Peyer's patch (tissue), 4 donors: ENCODE results near the gene XKR7. TPM values are rescaled to one million over a fixed set of nuclear protein-coding genes. Genes with fewer than 3 reads are reported as not detected.
A peak's percentile ranks its signal among the peaks of the same experiment; 100 is the strongest.

ENCODE experiments used
- DNase-seq, 3 donors: peaks; one replicate each; pipeline ENCODE4 v3.0.0-alpha.2; 2017 to 2019
- H3K27ac ChIP-seq, 4 donors: fragments of 200-600 bp; sonication (generic); one replicate each; pipeline ENCODE4 v1.5.1; 2016 to 2019
- H3K27me3 ChIP-seq, 2 donors: fragments of 200-600 bp; sonication (generic); one replicate each; pipeline ENCODE4 v1.5.1; 2019
- H3K36me3 ChIP-seq, 3 donors: fragments of 200-600 bp; sonication (generic); one replicate each; pipeline ENCODE4 v1.5.1; 2016 to 2019
- H3K4me1 ChIP-seq, 4 donors: fragments of 200-600 bp; sonication (generic); one replicate each; pipeline ENCODE4 v1.5.1; 2016 to 2019
- H3K4me3 ChIP-seq, 4 donors: fragments of 200-600 bp; sonication (generic); 1 replicate in 3 of 4; 2 replicates in 1 of 4; pipeline ENCODE4 v1.5.1; 2016 to 2019; ENCODE audit warnings: mild to moderate bottlenecking in 1 of 4
- H3K9me3 ChIP-seq, 4 donors: fragments of 200-600 bp; sonication (generic); one replicate each; pipeline ENCODE4 v1.5.1; 2016 to 2019; ENCODE audit warnings: mild to moderate bottlenecking in 1 of 4
- POLR2A ChIP-seq, 2 donors: fragments of 450-650 bp; IDR thresholded peaks; one replicate each; pipeline ENCODE4 v1.5.1; 2017; ENCODE audit warnings: antibody characterized with exemption in 2 of 2, mild to moderate bottlenecking in 2 of 2, moderate library complexity in 2 of 2
- total RNA-seq, 4 donors: library from RNA; depleted of rRNA; stranded (reverse); fragments of >200 nt; gene quantifications; one replicate each; pipeline ENCODE4 v1.1.0, GENCODE V29; 2016
- TF ChIP-seq, protein P1 (sequence below), 6 experiments: fragments of 450-650 bp in 4 of 6; fragments of 200-600 bp in 2 of 6; sonication (generic) in 1 of 6; IDR thresholded peaks; one replicate each; pipeline ENCODE4 v1.5.1; 2017 to 2019; ENCODE audit warnings: antibody characterized with exemption in 6 of 6, mild to moderate bottlenecking in 3 of 6, moderate library complexity in 1 of 6

XKR7 gene
- total RNA-seq, 4 donors from 2014 or later, result 0.38 TPM; not detected in 3

DNA sequence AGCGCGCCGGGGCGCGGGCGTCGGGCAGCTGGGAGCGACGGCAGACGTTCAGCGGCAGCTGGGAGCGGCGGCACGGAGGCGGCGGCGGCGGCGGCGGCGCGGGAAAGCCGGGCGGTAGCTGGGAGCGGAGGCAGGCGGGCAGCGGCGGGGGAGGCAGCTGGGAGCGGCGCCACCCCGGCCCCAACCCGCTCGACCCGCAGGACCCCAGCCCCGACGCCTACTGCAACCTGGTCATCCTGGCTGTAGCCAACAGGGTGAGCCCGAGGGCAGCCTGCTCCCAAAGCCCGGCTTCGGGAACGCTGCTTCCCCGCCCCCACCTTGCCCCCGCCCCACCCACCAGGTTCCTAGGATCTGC lies 51.2 kb downstream of the XKR7 start:
- TF ChIP-seq, protein P1, sequence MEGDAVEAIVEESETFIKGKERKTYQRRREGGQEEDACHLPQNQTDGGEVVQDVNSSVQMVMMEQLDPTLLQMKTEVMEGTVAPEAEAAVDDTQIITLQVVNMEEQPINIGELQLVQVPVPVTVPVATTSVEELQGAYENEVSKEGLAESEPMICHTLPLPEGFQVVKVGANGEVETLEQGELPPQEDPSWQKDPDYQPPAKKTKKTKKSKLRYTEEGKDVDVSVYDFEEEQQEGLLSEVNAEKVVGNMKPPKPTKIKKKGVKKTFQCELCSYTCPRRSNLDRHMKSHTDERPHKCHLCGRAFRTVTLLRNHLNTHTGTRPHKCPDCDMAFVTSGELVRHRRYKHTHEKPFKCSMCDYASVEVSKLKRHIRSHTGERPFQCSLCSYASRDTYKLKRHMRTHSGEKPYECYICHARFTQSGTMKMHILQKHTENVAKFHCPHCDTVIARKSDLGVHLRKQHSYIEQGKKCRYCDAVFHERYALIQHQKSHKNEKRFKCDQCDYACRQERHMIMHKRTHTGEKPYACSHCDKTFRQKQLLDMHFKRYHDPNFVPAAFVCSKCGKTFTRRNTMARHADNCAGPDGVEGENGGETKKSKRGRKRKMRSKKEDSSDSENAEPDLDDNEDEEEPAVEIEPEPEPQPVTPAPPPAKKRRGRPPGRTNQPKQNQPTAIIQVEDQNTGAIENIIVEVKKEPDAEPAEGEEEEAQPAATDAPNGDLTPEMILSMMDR (IDR thresholded peaks at IDR 0.05), result no peak
- no peak for TF ChIP-seq POLR2A (IDR thresholded peaks at IDR 0.05)

DNA sequence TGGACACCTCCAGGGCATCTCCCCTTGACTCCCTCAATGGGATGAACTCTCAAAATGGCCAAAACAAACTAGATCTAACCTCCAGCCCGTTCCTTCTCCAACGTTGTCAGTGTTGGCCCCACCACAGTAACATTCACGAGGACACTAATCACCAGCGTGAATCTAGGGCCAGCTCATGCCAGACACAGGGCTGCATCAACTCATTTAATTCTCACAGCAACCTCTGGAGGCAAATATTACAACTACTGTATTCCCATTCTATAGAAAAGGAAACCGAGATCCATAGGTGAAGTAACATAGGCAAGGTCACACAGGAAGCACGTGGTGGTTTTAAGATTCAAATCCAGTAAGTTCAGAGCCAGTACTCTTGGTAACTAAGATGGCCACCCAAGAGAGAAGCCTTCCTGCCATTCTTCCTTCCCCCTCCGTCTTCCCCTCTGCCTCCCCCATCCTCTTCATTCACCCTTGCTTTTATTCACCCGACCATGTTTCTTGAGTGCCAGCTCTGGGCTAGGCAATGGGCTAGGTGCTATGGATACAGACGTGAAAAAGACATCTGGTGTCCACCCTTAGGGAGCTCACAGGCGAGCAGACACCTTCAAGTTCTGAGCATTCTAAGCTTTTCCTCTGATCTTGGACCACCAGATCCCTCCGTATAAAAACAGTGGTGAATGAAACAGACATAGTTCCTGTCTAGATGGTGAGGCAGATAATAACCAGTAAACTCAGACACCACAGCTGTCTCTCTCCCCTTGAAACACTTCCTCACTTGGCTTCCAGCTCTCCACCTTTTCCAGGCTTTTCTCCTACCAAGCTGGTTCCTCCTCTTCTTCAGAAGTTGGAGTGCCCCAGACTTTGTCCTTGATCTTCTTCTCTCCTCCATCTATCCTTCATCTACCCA lies 51.9 kb downstream of the XKR7 start:
- Histone ChIP-seq H3K4me3 (peak overlapping the region in 2 of 4 donors; percentile 61), H3K27me3 (peaks cover 0 to 8% of the 10 kb centered on the region in 2 donors), H3K36me3 (no peaks in the 10 kb centered on the region), H3K9me3 (no peaks in the 10 kb centered on the region), H3K4me1 (peaks cover 0 to 17% (median 9%) of the 10 kb centered on the region in 4 donors), H3K27ac (no peak overlapping the region)
- no peak for DNase-seq
- TF ChIP-seq, protein P1 (IDR thresholded peaks at IDR 0.05), result no peak
- TF ChIP-seq POLR2A (IDR thresholded peaks at IDR 0.05), result no peak

More for the DNA sequence above, 51.2 kb downstream of the XKR7 start:
- H3K27ac ChIP-seq, result no peak overlapping the region
- peak overlapping the region; percentile 41 to 61 (median 59) for H3K4me3 ChIP-seq
- H3K36me3 ChIP-seq, result no peaks in the 10 kb centered on the region
- no peak for DNase-seq
- H3K9me3 ChIP-seq, result no peaks in the 10 kb centered on the region
- H3K4me1 ChIP-seq, result peaks cover 0 to 17% (median 9%) of the 10 kb centered on the region in 4 donors
- H3K27me3 ChIP-seq, result peaks cover 0 to 8% of the 10 kb centered on the region in 2 donors

DNA sequence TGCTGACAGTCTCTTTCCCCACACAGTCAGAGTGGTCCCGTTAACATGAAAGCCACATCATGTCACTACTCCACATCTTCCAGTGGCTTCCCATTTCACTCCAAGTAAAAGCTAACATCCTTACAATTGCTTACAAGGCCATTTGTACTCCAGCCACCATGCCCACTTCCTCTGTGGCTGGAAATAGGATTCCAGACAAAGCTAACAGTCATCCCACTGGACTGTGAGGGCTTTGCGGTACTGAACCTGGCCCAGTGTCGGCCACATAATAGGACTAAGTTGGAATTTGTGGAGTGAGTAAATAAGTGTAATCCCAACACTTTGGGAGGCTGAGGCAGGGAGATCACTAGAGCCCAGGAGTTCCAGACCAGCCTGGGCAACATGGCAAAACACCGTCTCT lies 53.1 kb downstream of the XKR7 start:
- Histone ChIP-seq H3K4me1 (peaks cover 0 to 17% (median 9%) of the 10 kb centered on the region in 4 donors), H3K9me3 (no peaks in the 10 kb centered on the region), H3K27me3 (peaks cover 0 to 8% of the 10 kb centered on the region in 2 donors), H3K36me3 (no peaks in the 10 kb centered on the region), H3K27ac (no peak overlapping the region), H3K4me3 (no peak overlapping the region)
- DNase-seq, result no peak
- TF ChIP-seq, protein P1 (IDR thresholded peaks at IDR 0.05), result no peak
- TF ChIP-seq POLR2A (IDR thresholded peaks at IDR 0.05), result no peak

DNA sequence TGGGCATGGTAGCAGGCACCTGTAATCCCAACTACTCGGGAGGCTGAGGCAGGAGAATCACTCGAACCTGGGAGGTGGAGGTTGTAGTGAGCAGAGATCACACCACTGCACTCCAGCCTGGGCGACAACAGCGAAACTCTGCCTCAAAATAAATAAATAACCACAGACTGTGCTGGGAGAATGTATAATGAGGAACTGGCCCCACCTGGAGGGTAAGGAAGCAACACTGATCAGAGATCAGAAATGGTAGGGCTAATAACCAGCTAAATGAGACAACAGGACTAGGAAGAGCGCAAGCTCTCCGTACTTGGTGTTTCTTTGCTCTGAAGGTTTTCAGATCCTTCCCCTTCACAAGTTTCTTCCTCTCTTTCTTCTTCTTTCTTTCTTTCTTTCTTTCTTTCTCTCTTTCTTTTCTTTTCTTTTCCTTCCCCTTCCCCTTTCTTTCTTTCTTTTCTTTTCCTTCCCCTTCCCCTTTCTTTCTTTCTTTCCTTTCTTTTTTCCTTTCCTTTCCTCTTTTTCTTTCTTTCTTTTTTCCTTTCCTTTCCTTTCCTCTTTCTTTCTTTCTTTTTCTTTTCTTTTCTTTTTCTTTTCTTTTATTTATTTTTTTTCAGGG lies 56.8 kb downstream of the XKR7 start:
- no peak for DNase-seq
- Histone ChIP-seq H3K9me3 (no peaks in the 10 kb centered on the region), H3K4me3 (no peak overlapping the region), H3K27me3 (no peaks in the 10 kb centered on the region), H3K36me3 (no peaks in the 10 kb centered on the region), H3K27ac (no peak overlapping the region), H3K4me1 (no peaks in the 10 kb centered on the region)
- no peak for TF ChIP-seq POLR2A (IDR thresholded peaks at IDR 0.05)
- TF ChIP-seq, protein P1 (IDR thresholded peaks at IDR 0.05), result no peak

DNA sequence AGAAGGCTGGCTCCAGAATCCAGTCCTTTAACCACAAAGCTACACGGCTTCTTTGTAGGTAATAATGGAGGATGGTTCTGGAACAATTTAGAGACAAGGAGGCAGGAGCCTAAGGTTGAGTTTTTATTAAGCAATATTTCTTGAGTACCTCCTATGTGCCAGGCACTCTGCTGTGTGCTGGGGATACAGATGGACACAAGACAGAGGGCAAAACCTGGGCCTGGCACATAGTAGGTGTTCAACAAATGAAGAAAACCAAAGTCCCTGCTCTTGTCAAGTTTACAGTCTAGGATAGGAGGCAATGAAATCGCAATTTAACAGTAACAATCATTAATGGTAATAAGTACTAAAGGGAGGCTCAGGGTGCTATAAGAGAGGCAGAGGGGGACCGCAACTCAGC lies 59.7 kb downstream of the XKR7 start:
- Histone ChIP-seq H3K27ac (no peak overlapping the region), H3K9me3 (no peaks in the 10 kb centered on the region), H3K4me3 (no peak overlapping the region), H3K36me3 (no peaks in the 10 kb centered on the region), H3K4me1 (peaks cover 0 to 11% (median 0%) of the 10 kb centered on the region in 4 donors), H3K27me3 (no peaks in the 10 kb centered on the region)
- DNase-seq, result no peak
- TF ChIP-seq POLR2A (IDR thresholded peaks at IDR 0.05), result no peak
- TF ChIP-seq, protein P1 (IDR thresholded peaks at IDR 0.05), result no peak
